Right lobe of liver (tissue), 6 donors: ENCODE data around the gene TSPAN4. TPM values are rescaled to one million over a fixed set of nuclear protein-coding genes. Genes with fewer than 3 reads are reported as not detected.

ENCODE experiments used
- ATAC-seq, 4 donors: fragments of 200-7000 bp; cut with Tn5 transposase; one replicate each; pipeline ENCODE4 v1.9.1; 2020; ENCODE audit warnings: mild to moderate bottlenecking in 4 of 4, moderate library complexity in 4 of 4
- DNase-seq, 3 donors: peaks; one replicate each; pipeline ENCODE4 v3.0.0-alpha.2; 2020
- H3K27ac ChIP-seq, 3 donors: fragments of 200-600 bp; one replicate each; pipeline ENCODE4 v1.8.0; 2022
- H3K27me3 ChIP-seq, 2 donors: fragments of 200-600 bp; one replicate each; pipeline ENCODE4 v1.8.0; 2022
- H3K36me3 ChIP-seq, 4 donors: fragments of 200-600 bp; sonication (generic) in 1 of 4; one replicate each; pipeline versions ENCODE4 v1.5.1 to v1.8.0; 2017 to 2022; ENCODE audit warnings: control low read depth in 1 of 4
- H3K4me1 ChIP-seq, 4 donors: fragments of 200-600 bp; sonication (generic) in 1 of 4; one replicate each; pipeline versions ENCODE4 v1.5.1 to v1.8.0; 2017 to 2022; ENCODE audit warnings: control low read depth in 1 of 4
- H3K4me3 ChIP-seq, 3 donors: fragments of 200-600 bp; one replicate each; pipeline ENCODE4 v1.8.0; 2022
- H3K9me3 ChIP-seq, 4 donors: fragments of 200-600 bp; sonication (generic) in 1 of 4; one replicate each; pipeline versions ENCODE4 v1.5.1 to v1.8.0; 2017 to 2022; ENCODE audit warnings: control low read depth in 1 of 4
- POLR2A ChIP-seq: fragments of 450-650 bp; IDR thresholded peaks from one replicate; pipeline ENCODE4 v1.6.1; 2017; ENCODE audit warnings: antibody characterized with exemption, mild to moderate bottlenecking
- WGBS: methylation state at CpG from one replicate; pipeline ENCODE4 v1.1.6; 2018; ENCODE audit warnings: low coverage, low lambda C conversion rate; ENCODE audit not compliant: insufficient coverage; ENCODE audit errors: missing lambda C conversion rate; 5-methylcytosine and 5-hydroxymethylcytosine counted together
- intact Hi-C, 2 donors: fragments of 100-400 bp; cut with DNase I; formaldehyde crosslinking; loops; one replicate each; pipeline versions ENCODE4 v1.11.2 to v1.14.1; 2022
- total RNA-seq, 6 experiments: library from RNA; depleted of rRNA in 2 of 6; stranded (reverse); fragments of >200 nt in 2 of 6; fragmentation: NEBNext Ultra II Directional in 3 of 6; extraction: Animal tissue kit (Norgen Biotek cat#: 25700) in 3 of 6; gene quantifications; one replicate each; pipeline versions ENCODE4 v1.1.0 to v1.2.4, GENCODE V29; 2016 to 2023
- TF ChIP-seq, protein P1 (sequence below), 4 donors: fragments of 200-600 bp in 3 of 4; fragments of 450-650 bp in 1 of 4; IDR thresholded peaks; one replicate each; pipeline versions ENCODE4 v1.5.1 to v1.8.0; 2016 to 2022; ENCODE audit warnings: antibody characterized with exemption in 4 of 4, mild to moderate bottlenecking in 2 of 4
- donor health status: DM: no; HTN: yes; CAD: no.
- donor health status: DM: no; HTN: no; CAD: no.
- donor health status: DM: no; HTN: no; CAD: no.
- donor health status: DM: no; HTN: yes; CAD: no.
- donor health status: DM: no; HTN: yes; CAD: no.

Gene TSPAN4
- total RNA-seq, 6 experiments from 2014 or later = 14.9 to 80.6 (median 30.5) TPM

DNA sequence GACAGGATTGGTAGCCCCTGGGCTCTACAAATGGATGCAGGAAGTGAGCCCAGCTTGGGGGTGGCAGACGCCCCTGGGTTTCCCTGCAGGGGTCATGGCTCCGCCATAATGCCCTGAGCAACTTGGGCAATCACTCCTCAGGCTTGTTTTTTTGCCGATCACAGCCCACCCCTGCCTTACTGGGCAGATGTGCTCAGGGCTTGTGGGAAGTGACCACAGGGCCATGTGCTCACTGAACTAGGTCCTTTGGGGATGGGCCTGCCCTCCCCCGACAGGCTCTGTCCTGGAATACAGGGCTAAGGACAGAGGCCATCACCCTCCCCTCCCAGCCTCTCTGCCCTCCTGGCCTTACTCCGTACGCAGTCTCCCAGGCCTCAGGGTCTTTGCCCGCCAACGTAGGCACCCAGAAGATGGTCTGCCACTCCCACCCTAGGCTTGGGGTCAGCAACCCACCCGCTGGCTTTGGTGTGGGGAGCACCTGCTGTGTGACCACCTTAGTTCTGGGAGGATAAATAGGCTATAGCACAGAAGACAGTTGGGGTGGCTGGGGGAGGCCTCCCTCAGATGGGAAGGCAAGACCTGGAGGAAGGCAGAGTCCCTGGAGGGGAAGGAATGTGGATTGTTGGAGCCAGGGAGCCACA, 29.1 kb upstream of the TSPAN4 start:
- no peaks in the 10 kb centered on the region for H3K27me3 ChIP-seq
- no peaks in the 10 kb centered on the region for H3K9me3 ChIP-seq
- H3K36me3 ChIP-seq = peaks cover 0 to 29% (median 0%) of the 10 kb centered on the region in 4 donors
- H3K27ac ChIP-seq = no peak overlapping the region
- DNase-seq (no peak), ATAC-seq (no peak)
- no peak overlapping the region for H3K4me3 ChIP-seq
- H3K4me1 ChIP-seq = peaks cover 0 to 17% (median 6%) of the 10 kb centered on the region in 4 donors
- intact Hi-C loops = no loop called here
- no CpG with 5 or more reads among the region's 9 CpGs for WGBS
- TF ChIP-seq, protein P1, sequence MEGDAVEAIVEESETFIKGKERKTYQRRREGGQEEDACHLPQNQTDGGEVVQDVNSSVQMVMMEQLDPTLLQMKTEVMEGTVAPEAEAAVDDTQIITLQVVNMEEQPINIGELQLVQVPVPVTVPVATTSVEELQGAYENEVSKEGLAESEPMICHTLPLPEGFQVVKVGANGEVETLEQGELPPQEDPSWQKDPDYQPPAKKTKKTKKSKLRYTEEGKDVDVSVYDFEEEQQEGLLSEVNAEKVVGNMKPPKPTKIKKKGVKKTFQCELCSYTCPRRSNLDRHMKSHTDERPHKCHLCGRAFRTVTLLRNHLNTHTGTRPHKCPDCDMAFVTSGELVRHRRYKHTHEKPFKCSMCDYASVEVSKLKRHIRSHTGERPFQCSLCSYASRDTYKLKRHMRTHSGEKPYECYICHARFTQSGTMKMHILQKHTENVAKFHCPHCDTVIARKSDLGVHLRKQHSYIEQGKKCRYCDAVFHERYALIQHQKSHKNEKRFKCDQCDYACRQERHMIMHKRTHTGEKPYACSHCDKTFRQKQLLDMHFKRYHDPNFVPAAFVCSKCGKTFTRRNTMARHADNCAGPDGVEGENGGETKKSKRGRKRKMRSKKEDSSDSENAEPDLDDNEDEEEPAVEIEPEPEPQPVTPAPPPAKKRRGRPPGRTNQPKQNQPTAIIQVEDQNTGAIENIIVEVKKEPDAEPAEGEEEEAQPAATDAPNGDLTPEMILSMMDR (IDR thresholded peaks at IDR 0.05) = no peak
- TF ChIP-seq POLR2A = no peak

DNA sequence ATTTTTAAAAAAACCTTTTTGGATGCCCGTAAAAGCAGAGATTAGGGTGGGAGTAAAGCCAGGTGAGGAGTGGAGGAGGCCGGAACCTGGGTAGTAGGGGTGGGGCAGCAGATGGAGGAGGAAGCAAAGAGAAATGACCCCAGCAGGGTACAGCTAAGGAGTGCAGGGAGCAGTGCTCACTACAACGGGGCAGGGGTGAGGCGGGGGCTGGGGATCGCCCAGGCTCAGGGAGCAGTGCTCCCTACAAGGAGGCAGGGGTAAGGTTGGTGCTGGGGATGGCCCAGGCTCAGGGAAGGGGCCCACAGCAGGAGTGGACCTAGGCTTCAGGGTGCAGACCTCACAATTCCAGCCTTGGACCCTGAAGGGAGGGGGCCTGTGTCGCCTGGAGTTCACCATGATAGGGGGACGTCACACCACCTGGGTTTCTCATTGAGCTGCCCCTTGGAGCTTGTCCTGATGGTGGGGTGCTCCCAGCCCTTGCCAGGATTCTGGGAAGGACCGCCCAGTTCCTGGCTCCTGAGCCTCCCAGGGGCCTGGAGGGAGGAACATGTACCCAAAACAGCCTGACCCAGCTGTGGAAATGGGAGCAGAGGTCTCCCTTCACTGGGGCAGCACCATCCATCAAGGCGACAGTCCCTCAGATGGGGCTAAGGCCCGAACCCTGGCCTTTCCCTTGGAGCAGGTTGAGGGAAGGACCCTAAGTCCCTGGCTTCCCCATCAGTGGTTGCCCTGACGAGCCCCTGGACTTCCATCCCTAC, 26.8 kb upstream of the TSPAN4 start:
- Histone ChIP-seq H3K4me1 (peaks cover 0 to 21% (median 5%) of the 10 kb centered on the region in 4 donors), H3K4me3 (no peak overlapping the region), H3K27ac (no peak overlapping the region), H3K36me3 (peaks cover 0 to 29% (median 0%) of the 10 kb centered on the region in 4 donors), H3K27me3 (no peaks in the 10 kb centered on the region), H3K9me3 (no peaks in the 10 kb centered on the region)
- DNase-seq (no peak), ATAC-seq (no peak)
- no peak for TF ChIP-seq POLR2A
- TF ChIP-seq, protein P1 (IDR thresholded peaks at IDR 0.05) = no peak
- 92% methylated on average over 1 of the region's 11 CpGs for WGBS
- intact Hi-C loops = no loop called here

DNA sequence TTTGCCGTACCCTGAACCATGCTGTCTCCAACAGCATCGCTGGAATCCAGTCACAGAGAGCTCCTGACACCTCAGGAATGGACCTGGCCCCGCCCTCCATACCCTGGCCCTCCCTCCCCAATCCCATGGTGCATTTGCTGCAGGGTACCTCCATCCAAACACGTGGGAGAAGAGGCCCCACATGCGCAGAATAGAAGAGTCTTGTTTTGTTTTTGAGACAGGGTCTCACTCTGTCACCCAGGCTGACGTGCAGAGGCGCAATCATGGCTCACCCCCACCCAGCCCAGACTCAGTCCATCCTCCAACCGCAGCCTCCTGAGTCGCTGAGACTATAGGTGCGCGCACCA, 26.2 kb upstream of the TSPAN4 start:
- ATAC-seq (no peak), DNase-seq (no peak)
- no peak overlapping the region for H3K4me3 ChIP-seq
- H3K9me3 ChIP-seq = no peaks in the 10 kb centered on the region
- H3K27me3 ChIP-seq = no peaks in the 10 kb centered on the region
- TF ChIP-seq, protein P1 (IDR thresholded peaks at IDR 0.05) = no peak
- H3K27ac ChIP-seq = no peak overlapping the region
- WGBS = 76% methylated on average over 7 of the region's 11 CpGs
- peaks cover 0 to 18% (median 3%) of the 10 kb centered on the region in 4 donors for H3K4me1 ChIP-seq
- intact Hi-C loops = no loop called here
- peaks cover 0 to 25% (median 0%) of the 10 kb centered on the region in 4 donors for H3K36me3 ChIP-seq

DNA sequence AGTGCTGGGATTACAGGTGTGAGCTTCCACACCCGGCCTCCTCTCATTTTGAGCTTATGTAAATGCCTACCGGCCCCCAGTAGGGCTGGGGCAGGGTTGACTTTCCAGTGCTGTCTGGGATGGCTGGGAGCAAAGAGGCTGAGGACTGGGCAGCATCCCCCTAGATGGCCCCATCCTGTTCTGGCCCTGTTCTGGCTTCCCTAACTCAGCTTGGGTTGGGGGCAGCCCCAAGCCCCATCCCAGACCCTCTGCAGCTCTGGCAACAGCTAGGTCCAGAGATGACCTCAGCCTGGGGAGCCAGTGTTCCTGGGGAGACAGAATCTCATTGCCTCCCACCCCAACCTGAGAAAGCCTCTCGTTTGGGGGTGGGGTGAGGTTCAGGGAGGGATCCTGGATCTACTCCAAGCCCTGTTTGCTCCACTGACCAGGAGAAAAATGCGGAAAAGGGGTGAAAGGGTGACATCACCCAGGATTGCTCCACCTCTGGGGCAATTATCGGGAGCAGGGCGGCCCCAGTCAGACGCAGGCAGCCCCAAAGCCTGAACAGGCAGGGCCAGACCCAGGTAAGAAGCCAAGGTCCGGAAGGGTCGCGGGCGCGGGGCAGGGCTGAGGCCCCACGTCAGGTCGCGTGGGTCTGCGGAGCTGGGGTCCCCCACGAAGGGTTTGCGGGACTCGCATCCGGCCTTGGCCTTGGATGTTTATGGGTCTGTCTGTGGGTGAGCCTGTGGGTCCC, 24.1 kb upstream of the TSPAN4 start, which contains the start of gene PNPLA2:
PNPLA2 (plus strand) TSS at position 519 of the 733 bp plus-strand sequence. CDS start 805 bp downstream, outside the sequence.
- H3K4me3 ChIP-seq = peak within 1 kb of the TSS; percentile 71 to 99 (median 94)
- H3K36me3 ChIP-seq = peaks cover 0 to 13% (median 0%) of the 10 kb centered on the region in 4 donors
- ATAC-seq (peak in 2 of 4 donors; percentile 1 to 17), DNase-seq (no peak)
- no peaks in the 10 kb centered on the region for H3K27me3 ChIP-seq
- intact Hi-C loops = no loop called here
- 15% methylated on average over 4 of the region's 20 CpGs for WGBS
- H3K4me1 ChIP-seq = peaks cover 0 to 26% (median 11%) of the 10 kb centered on the region in 4 donors
- peak; percentile 60 for TF ChIP-seq POLR2A
- TF ChIP-seq, protein P1 (IDR thresholded peaks at IDR 0.05) = no peak
- H3K9me3 ChIP-seq = no peaks in the 10 kb centered on the region
- peak within 1 kb of the TSS; percentile 81 to 94 (median 88) for H3K27ac ChIP-seq
